HepG2 (cell line): Measurements from ENCODE around the gene PDE9A. TPM values are rescaled to one million over a fixed set of nuclear protein-coding genes. Genes with fewer than 3 reads are reported as not detected.

Source experiments
- ARID2 ChIP-seq: sonication (generic); formaldehyde crosslinking; IDR thresholded peaks from 2 replicates; pipeline ENCODE4 v1.8.1; 2022; ENCODE audit warnings: mild to moderate bottlenecking, missing genetic modification reagents, borderline replicate concordance
- BCL6 ChIP-seq: IDR thresholded peaks from 2 replicates; pipeline ENCODE4 v1.6.1; 2016; ENCODE audit warnings: missing genetic modification reagents, missing compliant biosample characterization
- DNMT1 ChIP-seq: sonication (generic); formaldehyde crosslinking; IDR thresholded peaks from 2 replicates; pipeline ENCODE4 v1.5.1; 2020; ENCODE audit warnings: mild to moderate bottlenecking, missing genetic modification reagents
- ETV5 ChIP-seq: IDR thresholded peaks from 2 replicates; pipeline ENCODE4 v1.6.1; 2018; ENCODE audit warnings: missing biosample characterization, missing genetic modification reagents, inconsistent platforms, borderline replicate concordance
- HNRNPK ChIP-seq: fragments of 200-400 bp; formaldehyde crosslinking; IDR thresholded peaks from 2 replicates; pipeline ENCODE4 v1.6.1; 2018; ENCODE audit warnings: low read length, low read depth, moderate library complexity, mild to moderate bottlenecking; ENCODE audit not compliant: poor library complexity, severe bottlenecking
- IKZF1 ChIP-seq: fragments of 450-650 bp; IDR thresholded peaks from 2 replicates; pipeline ENCODE4 v1.7.1; 2016
- KAT8 ChIP-seq: IDR thresholded peaks from 2 replicates; pipeline ENCODE4 v1.6.1; 2016; ENCODE audit warnings: missing genetic modification reagents, missing compliant biosample characterization
- PCBP1 ChIP-seq: fragments of 200-400 bp; formaldehyde crosslinking; IDR thresholded peaks from 2 replicates; pipeline ENCODE4 v1.6.1; 2017; ENCODE audit warnings: mild to moderate bottlenecking, low read depth, low read length, borderline replicate concordance
- ZNF44 ChIP-seq: sonication (generic); formaldehyde crosslinking; IDR thresholded peaks from 2 replicates; pipeline ENCODE4 v1.5.1; 2020; ENCODE audit warnings: mild to moderate bottlenecking, missing genetic modification reagents
- polyA plus RNA-seq, 8 experiments: library from polyadenylated mRNA; depleted of rRNA in 3 of 8; stranded (reverse) in 7 of 8; unstranded in 1 of 8; fragments of >200 nt; fragmentation: Illumina TruSeq in 4 of 8; extraction: Trizol in 4 of 8; gene quantifications; 2 replicates each; pipeline versions ENCODE4 v1.2.1 to v1.2.3, GENCODE V29; 2011 to 2016; ENCODE audit warnings: low read depth in 4 of 8, missing spikeins in 1 of 8, mixed read lengths in 1 of 8; ENCODE audit not compliant: insufficient read depth in 1 of 8
- total RNA-seq, 5 experiments: library from RNA; depleted of rRNA; stranded (reverse); fragments of >200 nt; fragmentation: Illumina TruSeq; extraction: Trizol; gene quantifications; 2 replicates each; pipeline ENCODE4 v1.2.3, GENCODE V29; 2016; ENCODE audit warnings: low read depth in 1 of 5
- TF ChIP-seq, protein P1 (sequence below): sonication (generic); formaldehyde crosslinking; IDR thresholded peaks from 2 replicates; pipeline ENCODE4 v1.4.0; 2020; ENCODE audit warnings: missing genetic modification reagents
- TF ChIP-seq, protein P2 (sequence below): sonication (generic); formaldehyde crosslinking; IDR thresholded peaks from 2 replicates; pipeline ENCODE4 v1.8.1; 2023; ENCODE audit warnings: mild to moderate bottlenecking, missing genetic modification reagents
- TF ChIP-seq, protein P3 (sequence below): IDR thresholded peaks from 2 replicates; pipeline ENCODE4 v1.6.1; 2016; ENCODE audit warnings: mild to moderate bottlenecking, missing biosample characterization, missing genetic modification reagents
- TF ChIP-seq, protein P4 (sequence below): sonication (generic); formaldehyde crosslinking; IDR thresholded peaks from 2 replicates; pipeline ENCODE4 v1.4.0; 2020; ENCODE audit warnings: missing genetic modification reagents
- TF ChIP-seq, protein P5 (sequence below): IDR thresholded peaks from 2 replicates; pipeline ENCODE4 v1.6.1; 2016; ENCODE audit warnings: low read depth, control low read depth

Gene PDE9A
- total and polyA plus RNA-seq, 2 of the 13 experiments (the other 11 are each of a cell fraction or from before 2014, with no cell fraction given), result 4.6 to 19.7 TPM

DNA sequence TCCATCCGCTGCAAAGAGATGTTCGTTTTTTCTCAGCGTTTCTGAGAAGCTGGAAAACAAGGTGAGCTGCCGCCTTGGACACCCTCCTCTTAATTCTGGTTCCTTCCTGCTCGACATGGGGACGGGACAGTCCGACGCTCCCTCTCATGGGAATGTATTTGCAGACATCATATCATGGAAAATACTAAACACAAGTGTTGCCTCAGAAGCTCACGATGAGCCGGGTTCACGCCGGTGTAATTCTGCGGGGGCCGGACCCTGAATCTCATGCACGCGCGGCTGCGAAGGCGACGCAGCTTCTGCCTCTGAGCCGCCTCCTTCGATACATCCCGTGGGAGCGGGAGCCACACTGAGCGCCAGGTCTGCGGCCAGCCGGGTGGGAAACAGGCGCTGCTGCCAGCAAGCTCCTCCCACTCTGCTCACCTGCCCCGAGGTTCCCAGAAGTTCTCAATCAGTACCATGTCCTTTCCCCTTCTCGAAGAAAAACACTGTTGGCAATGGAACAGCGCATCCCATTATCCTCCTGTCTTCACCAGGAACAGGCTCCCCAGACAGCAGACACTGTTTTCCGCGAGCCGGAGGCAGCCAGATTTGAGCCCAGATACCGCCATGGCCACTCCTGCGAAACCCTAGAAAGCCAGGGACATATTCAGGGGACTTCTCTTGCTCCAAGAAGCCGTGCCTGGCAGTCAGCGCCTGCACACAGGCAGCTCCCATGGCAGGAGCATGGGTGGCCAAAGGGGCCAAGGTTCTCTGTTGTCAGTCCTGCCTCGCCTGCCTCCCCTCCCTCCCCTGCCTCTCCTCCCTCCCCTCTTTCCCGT is 127.9 kb downstream of the PDE9A start (continued):
- TF ChIP-seq IKZF1 (no peak), ETV5 (CRISPR knock-in tag) (0 out of 2 replicates have a peak, but pooled peaks have one; percentile 21), ZNF44 (CRISPR knock-in tag) (no peak), PCBP1 (peak; percentile 98), BCL6 (CRISPR knock-in tag) (peak; percentile 56), HNRNPK (peak; percentile 95), ARID2 (CRISPR knock-in tag) (no peak), DNMT1 (0 out of 2 replicates have a peak, but pooled peaks have one; percentile 49), KAT8 (0 out of 2 replicates have a peak, but pooled peaks have one; percentile 31)
- TF ChIP-seq, protein P1, sequence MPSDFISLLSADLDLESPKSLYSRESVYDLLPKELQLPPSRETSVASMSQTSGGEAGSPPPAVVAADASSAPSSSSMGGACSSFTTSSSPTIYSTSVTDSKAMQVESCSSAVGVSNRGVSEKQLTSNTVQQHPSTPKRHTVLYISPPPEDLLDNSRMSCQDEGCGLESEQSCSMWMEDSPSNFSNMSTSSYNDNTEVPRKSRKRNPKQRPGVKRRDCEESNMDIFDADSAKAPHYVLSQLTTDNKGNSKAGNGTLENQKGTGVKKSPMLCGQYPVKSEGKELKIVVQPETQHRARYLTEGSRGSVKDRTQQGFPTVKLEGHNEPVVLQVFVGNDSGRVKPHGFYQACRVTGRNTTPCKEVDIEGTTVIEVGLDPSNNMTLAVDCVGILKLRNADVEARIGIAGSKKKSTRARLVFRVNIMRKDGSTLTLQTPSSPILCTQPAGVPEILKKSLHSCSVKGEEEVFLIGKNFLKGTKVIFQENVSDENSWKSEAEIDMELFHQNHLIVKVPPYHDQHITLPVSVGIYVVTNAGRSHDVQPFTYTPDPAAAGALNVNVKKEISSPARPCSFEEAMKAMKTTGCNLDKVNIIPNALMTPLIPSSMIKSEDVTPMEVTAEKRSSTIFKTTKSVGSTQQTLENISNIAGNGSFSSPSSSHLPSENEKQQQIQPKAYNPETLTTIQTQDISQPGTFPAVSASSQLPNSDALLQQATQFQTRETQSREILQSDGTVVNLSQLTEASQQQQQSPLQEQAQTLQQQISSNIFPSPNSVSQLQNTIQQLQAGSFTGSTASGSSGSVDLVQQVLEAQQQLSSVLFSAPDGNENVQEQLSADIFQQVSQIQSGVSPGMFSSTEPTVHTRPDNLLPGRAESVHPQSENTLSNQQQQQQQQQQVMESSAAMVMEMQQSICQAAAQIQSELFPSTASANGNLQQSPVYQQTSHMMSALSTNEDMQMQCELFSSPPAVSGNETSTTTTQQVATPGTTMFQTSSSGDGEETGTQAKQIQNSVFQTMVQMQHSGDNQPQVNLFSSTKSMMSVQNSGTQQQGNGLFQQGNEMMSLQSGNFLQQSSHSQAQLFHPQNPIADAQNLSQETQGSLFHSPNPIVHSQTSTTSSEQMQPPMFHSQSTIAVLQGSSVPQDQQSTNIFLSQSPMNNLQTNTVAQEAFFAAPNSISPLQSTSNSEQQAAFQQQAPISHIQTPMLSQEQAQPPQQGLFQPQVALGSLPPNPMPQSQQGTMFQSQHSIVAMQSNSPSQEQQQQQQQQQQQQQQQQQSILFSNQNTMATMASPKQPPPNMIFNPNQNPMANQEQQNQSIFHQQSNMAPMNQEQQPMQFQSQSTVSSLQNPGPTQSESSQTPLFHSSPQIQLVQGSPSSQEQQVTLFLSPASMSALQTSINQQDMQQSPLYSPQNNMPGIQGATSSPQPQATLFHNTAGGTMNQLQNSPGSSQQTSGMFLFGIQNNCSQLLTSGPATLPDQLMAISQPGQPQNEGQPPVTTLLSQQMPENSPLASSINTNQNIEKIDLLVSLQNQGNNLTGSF (CRISPR knock-in tag), result 0 out of 2 replicates have a peak, but pooled peaks have one; percentile 35
- TF ChIP-seq, protein P2, sequence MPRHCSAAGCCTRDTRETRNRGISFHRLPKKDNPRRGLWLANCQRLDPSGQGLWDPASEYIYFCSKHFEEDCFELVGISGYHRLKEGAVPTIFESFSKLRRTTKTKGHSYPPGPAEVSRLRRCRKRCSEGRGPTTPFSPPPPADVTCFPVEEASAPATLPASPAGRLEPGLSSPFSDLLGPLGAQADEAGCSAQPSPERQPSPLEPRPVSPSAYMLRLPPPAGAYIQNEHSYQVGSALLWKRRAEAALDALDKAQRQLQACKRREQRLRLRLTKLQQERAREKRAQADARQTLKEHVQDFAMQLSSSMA (CRISPR knock-in tag), result peak; percentile 53; the same call in 1 of the 2 replicates
- TF ChIP-seq, protein P3, sequence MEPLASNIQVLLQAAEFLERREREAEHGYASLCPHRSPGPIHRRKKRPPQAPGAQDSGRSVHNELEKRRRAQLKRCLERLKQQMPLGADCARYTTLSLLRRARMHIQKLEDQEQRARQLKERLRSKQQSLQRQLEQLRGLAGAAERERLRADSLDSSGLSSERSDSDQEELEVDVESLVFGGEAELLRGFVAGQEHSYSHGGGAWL, result no peak
- TF ChIP-seq, protein P4, sequence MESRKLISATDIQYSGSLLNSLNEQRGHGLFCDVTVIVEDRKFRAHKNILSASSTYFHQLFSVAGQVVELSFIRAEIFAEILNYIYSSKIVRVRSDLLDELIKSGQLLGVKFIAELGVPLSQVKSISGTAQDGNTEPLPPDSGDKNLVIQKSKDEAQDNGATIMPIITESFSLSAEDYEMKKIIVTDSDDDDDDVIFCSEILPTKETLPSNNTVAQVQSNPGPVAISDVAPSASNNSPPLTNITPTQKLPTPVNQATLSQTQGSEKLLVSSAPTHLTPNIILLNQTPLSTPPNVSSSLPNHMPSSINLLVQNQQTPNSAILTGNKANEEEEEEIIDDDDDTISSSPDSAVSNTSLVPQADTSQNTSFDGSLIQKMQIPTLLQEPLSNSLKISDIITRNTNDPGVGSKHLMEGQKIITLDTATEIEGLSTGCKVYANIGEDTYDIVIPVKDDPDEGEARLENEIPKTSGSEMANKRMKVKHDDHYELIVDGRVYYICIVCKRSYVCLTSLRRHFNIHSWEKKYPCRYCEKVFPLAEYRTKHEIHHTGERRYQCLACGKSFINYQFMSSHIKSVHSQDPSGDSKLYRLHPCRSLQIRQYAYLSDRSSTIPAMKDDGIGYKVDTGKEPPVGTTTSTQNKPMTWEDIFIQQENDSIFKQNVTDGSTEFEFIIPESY (CRISPR knock-in tag), result no peak
- TF ChIP-seq, protein P5, sequence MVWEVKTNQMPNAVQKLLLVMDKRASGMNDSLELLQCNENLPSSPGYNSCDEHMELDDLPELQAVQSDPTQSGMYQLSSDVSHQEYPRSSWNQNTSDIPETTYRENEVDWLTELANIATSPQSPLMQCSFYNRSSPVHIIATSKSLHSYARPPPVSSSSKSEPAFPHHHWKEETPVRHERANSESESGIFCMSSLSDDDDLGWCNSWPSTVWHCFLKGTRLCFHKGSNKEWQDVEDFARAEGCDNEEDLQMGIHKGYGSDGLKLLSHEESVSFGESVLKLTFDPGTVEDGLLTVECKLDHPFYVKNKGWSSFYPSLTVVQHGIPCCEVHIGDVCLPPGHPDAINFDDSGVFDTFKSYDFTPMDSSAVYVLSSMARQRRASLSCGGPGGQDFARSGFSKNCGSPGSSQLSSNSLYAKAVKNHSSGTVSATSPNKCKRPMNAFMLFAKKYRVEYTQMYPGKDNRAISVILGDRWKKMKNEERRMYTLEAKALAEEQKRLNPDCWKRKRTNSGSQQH, result 0 out of 2 replicates have a peak, but pooled peaks have one; percentile 42
